HCT116 (cell line): ENCODE results near the gene MND1. TPM values are rescaled to one million over a fixed set of nuclear protein-coding genes. Genes with fewer than 3 reads are reported as not detected.

Experiments
- CTCF ChIP-seq, 3 experiments: fragments of 200-600 bp in 1 of 3; sonication (generic) in 1 of 3; IDR thresholded peaks in 2 of 3; conservative IDR thresholded peaks in 1 of 3; 2 replicates each; pipeline ENCODE4 v1.5.1; 2012 to 2017; ENCODE audit warnings: low read depth in 2 of 3, low read length in 2 of 3, antibody characterized with exemption in 1 of 3, borderline replicate concordance in 1 of 3, control low read depth in 1 of 3, mild to moderate bottlenecking in 1 of 3, mixed read lengths in 1 of 3, mixed run types in 1 of 3, moderate library complexity in 1 of 3; ENCODE audit not compliant: insufficient read depth in 1 of 3
- EZH2 ChIP-seq: fragments of 200-600 bp; sonication (generic); IDR thresholded peaks from 2 replicates; pipeline ENCODE4 v1.6.1; 2017; ENCODE audit warnings: antibody characterized with exemption, mixed run types
- EZH2phosphoT487 ChIP-seq: fragments of 200-600 bp; IDR thresholded peaks from 2 replicates; pipeline ENCODE4 v1.6.1; 2018; ENCODE audit warnings: antibody characterized with exemption, borderline replicate concordance
- FOSL1 ChIP-seq: IDR thresholded peaks from 2 replicates; pipeline ENCODE4 v1.6.1; 2012; ENCODE audit warnings: low read depth
- MAX ChIP-seq: IDR thresholded peaks from 2 replicates; pipeline ENCODE4 v1.6.1; 2012
- REST ChIP-seq: IDR thresholded peaks from 2 replicates; pipeline ENCODE4 v1.6.1; 2012; ENCODE audit warnings: low read depth
- SIN3A ChIP-seq: IDR thresholded peaks from 2 replicates; pipeline ENCODE4 v1.6.1; 2012; ENCODE audit warnings: low read depth
- SRF ChIP-seq: IDR thresholded peaks from 2 replicates; pipeline ENCODE4 v1.6.1; 2012; ENCODE audit warnings: low read depth
- TCF7L2 ChIP-seq: IDR thresholded peaks from 2 replicates; pipeline ENCODE4 v1.7.0; 2011; ENCODE audit warnings: borderline replicate concordance, inconsistent platforms; ENCODE audit not compliant: insufficient read depth, insufficient read length; ENCODE audit errors: extremely low read depth
- ZFX ChIP-seq: fragments of 450-650 bp; IDR thresholded peaks from 2 replicates; pipeline ENCODE4 v1.6.1; 2017
- ZNF274 ChIP-seq: fragments of 200-500 bp; sonication (Bioruptor generic); IDR thresholded peaks from 2 replicates; pipeline ENCODE4 v1.6.1; 2014; ENCODE audit warnings: mild to moderate bottlenecking, low read depth, low read length, inconsistent platforms
- total RNA-seq: library from RNA; stranded (reverse); gene quantifications from one replicate; pipeline ENCODE4 v1.2.1, GENCODE V29; 2021; ENCODE audit not compliant: unreplicated experiment

The MND1 gene
- total RNA-seq, 1 experiment from 2014 or later, result 29.9 TPM

GRCh38 chr4:153297116-153297515 is 47.4 kb upstream of the MND1 start (continued):
- TF ChIP-seq REST (no peak), ZNF274 (no peak), MAX (no peak), ZFX (no peak), TCF7L2 (no peak), SRF (no peak), EZH2 (no peak), EZH2phosphoT487 (no peak), SIN3A (no peak), FOSL1 (no peak), CTCF (IDR thresholded peaks at IDR 0.05 in 2 of 3, conservative IDR thresholded peaks at IDR 0.05 in 1 of 3; ENCODE audit: borderline replicate concordance in 1 of 3, insufficient read depth in 1 of 3, low read depth in 2 of 3, low read length in 2 of 3) (no peak)
